ENCODE measurements around the gene THBS1.

Gene THBS1

DNA sequence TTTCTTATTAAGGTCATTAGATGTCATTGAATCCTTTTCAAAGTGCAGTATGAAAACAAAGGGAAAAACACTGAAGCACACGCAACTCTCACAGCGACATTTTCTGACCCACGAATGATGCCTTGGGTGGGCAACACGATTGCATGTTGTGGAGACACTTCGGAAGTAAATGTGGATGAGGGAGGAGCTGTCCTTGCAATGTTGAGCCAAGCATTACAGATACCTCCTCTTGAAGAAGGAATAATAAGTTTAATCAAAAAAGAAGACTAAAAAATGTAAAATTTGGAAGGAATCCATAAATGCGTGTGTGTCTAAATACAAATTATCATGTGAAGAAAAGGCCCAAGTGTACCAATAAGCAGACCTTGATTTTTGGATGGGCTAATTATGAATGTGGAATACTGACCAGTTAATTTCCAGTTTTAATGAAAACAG lies 16.9 kb downstream of the THBS1 start:
- FAIRE-seq (no peak), DNase-seq (ENCODE audit: insufficient read length, low spot score) (no peak)
- no peak for TF ChIP-seq POLR2A (IDR thresholded peaks at IDR 0.05; ENCODE audit: low read depth, low read length)

GRCh38 chr15:39598186-39598850 lies 17.4 kb downstream of the THBS1 start:
- DNase-seq (ENCODE audit: insufficient read length, low spot score) (no peak), FAIRE-seq (no peak)
- TF ChIP-seq POLR2A (IDR thresholded peaks at IDR 0.05; ENCODE audit: low read depth, low read length), result no peak

GRCh38 chr15:39598958-39599845 lies 18.3 kb downstream of the THBS1 start:
- DNase-seq (ENCODE audit: insufficient read length, low spot score) (no peak), FAIRE-seq (no peak)
- no peak for TF ChIP-seq POLR2A (IDR thresholded peaks at IDR 0.05; ENCODE audit: low read depth, low read length)

GRCh38 chr15:39599871-39600270 lies 19.0 kb downstream of the THBS1 start:
- FAIRE-seq (no peak), DNase-seq (ENCODE audit: insufficient read length, low spot score) (no peak)
- no peak for TF ChIP-seq POLR2A (IDR thresholded peaks at IDR 0.05; ENCODE audit: low read depth, low read length)

GRCh38 chr15:39602143-39602542 lies 21.3 kb downstream of the THBS1 start:
- no peak for FAIRE-seq
- no peak for TF ChIP-seq POLR2A (IDR thresholded peaks at IDR 0.05; ENCODE audit: low read depth, low read length)
- no peak for DNase-seq (ENCODE audit: insufficient read length, low spot score)

DNA sequence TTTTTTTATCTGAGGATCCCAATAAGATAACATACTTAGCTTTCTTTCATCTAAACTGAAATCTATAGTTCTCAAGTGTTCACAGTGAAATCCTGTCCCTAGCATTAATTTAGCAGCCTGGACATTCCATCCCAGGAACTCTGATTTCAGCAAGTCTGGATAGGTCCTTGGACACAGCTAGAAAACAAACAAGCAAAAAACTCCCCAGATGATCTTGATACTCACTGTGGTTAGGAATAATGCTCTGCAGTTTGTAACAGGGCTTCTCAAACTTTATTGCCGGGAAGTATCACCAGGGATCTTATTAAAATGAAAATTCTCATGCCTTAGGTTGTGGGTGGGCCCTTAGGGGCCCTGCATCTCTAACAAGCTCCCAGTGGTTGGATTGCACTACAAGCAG lies 24.3 kb downstream of the THBS1 start:
- no peak for TF ChIP-seq POLR2A (IDR thresholded peaks at IDR 0.05; ENCODE audit: low read depth, low read length)
- DNase-seq (ENCODE audit: insufficient read length, low spot score) (no peak), FAIRE-seq (no peak)

GRCh38 chr15:39608185-39609139 lies 27.6 kb downstream of the THBS1 start:
- DNase-seq (ENCODE audit: insufficient read length, low spot score) (no peak), FAIRE-seq (no peak)
- TF ChIP-seq POLR2A (IDR thresholded peaks at IDR 0.05; ENCODE audit: low read depth, low read length), result no peak

DNA sequence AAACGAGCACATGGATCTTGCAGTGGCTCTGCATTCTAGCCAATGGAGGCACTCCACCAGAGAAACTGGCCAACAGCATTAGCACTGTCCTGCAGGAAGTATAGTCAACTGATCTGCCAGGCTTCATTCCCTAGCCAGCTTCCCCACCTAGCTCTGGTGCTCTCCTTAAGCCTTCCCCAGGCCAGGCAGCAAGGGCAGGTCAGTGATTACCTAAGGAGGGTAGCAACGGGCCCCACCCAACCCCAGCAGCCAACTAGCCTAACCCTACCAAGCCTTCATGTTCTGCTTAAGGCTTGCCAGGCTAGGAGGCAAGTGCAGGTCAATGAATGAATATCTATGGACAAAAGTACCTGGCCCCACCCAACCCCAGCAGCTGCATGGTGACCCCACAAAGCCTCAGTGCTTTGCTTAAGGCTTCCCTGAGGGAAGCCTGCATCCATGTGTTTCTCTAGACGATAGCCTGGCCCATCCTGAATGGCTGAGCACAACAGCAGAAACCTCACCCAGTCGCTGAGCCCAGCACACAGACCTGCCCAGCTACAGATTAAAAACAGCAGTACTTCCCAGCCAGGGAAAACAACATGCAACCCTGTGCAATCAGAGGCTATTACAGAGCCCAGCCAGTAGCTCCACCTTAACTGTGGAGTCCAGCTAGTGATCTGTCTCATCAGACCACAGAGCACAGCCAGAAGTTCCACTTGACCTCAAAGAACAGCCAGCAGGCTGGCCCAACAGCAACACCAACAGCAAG lies 28.5 kb downstream of the THBS1 start:
- no peak for DNase-seq (ENCODE audit: insufficient read length, low spot score)
- no peak for TF ChIP-seq POLR2A (IDR thresholded peaks at IDR 0.05; ENCODE audit: low read depth, low read length)
- no peak for FAIRE-seq

- no peak for DNase-seq (ENCODE audit: insufficient read length, low spot score)
- no peak for TF ChIP-seq POLR2A (IDR thresholded peaks at IDR 0.05; ENCODE audit: low read depth, low read length)
- no peak for FAIRE-seq
Measured at GRCh38 chr15:39610665-39611064, 29.8 kb downstream of the THBS1 start.

DNA sequence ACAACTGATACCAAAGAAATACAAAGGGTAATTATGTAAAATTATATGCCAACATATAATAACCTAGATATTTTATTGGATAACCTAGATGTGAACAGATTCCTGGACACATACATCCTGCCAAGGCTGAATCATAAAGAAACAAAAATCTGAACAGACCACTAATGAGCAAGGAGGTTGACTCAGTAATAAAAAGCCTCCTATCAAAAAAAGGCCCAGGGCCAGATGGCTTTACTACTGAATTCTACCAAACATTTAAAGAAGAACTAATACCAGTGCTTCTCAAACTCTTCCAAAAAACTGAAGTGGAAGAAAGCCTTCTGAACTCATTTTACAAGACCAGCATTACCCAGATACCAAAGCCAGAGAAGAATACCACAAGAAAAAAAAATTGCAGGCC lies 32.4 kb downstream of the THBS1 start:
- no peak for DNase-seq (ENCODE audit: insufficient read length, low spot score)
- no peak for TF ChIP-seq POLR2A (IDR thresholded peaks at IDR 0.05; ENCODE audit: low read depth, low read length)
- no peak for FAIRE-seq

DNA sequence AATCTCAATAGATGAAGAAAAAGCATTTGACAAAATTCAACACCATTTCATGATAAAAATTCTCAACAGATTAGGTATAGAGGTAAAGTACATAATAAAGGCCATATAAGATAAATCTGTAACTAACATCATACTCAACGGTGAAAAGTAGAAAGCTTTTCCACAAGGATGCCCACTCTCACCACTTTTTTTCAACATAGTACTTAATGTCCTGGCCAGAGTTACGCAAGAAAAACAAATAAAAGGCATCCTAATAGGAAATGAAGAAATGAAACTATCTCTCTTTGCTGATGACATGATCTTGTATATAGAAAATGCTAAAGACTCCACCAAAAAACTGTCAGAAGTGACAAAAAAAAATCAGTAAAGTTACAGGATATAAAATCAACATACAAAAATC lies 33.0 kb downstream of the THBS1 start:
- DNase-seq (ENCODE audit: insufficient read length, low spot score) (no peak), FAIRE-seq (no peak)
- TF ChIP-seq POLR2A (IDR thresholded peaks at IDR 0.05; ENCODE audit: low read depth, low read length), result no peak

GRCh38 chr15:39616731-39617455 lies 36.0 kb downstream of the THBS1 start:
- FAIRE-seq (peak; percentile 71), DNase-seq (ENCODE audit: insufficient read length, low spot score) (no peak)
- no peak for TF ChIP-seq POLR2A (IDR thresholded peaks at IDR 0.05; ENCODE audit: low read depth, low read length)

Measured in H54 (cell line).